HL-60/S4 (cell line): ENCODE data around the gene SOX6.
"Not testable (repeated sequence)": the region's sequence is repeated elsewhere in the genome, so short reads cannot be mapped to it uniquely, and the experiment has no call there.

Experiments
- in situ Hi-C: fragments of 300-500 bp; cut with MboI; formaldehyde crosslinking; loops from 2 replicates; pipeline ENCODE4 v1.14.3; 2022; ENCODE audit warnings: low sequenced_read_pairs

The SOX6 gene

DNA sequence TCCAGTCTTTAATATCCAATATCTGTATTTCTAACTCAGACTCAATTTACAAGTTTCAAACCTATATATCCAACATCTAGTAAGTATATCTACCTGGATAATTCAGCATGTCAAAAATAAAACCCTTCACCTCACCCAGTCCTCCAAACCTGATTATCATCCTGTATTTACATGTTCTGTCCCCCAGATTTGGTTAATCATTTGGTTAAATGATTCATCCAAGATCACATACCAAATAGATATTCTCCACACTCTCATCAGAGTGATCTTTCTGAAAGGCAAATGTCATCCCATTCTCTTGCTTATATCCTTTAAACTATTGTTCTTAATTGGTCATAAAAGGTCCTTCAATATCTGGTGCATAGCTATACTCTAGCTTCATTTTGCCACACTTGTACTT lies 199.0 kb downstream of the SOX6 start:
- in situ Hi-C loops: no loop called here

DNA sequence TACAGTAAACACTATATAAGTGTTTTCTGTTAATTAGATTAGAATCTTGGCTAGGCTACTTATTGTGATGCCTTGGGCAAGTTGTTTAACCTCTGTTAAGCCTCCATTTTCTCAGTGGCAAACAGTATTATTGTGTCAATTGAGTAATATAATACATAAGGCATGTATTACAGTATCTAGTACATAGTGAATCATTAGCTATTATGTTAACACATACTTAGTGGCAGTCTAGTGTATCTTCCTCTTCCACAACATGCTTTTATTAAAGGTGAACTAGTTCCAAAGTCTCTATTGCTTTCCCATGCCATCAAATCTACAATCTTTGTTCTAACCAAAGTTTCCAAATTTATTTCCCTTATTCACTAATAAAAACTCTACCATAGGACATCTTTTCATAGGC lies 200.9 kb downstream of the SOX6 start:
- in situ Hi-C loops: no loop called here

DNA sequence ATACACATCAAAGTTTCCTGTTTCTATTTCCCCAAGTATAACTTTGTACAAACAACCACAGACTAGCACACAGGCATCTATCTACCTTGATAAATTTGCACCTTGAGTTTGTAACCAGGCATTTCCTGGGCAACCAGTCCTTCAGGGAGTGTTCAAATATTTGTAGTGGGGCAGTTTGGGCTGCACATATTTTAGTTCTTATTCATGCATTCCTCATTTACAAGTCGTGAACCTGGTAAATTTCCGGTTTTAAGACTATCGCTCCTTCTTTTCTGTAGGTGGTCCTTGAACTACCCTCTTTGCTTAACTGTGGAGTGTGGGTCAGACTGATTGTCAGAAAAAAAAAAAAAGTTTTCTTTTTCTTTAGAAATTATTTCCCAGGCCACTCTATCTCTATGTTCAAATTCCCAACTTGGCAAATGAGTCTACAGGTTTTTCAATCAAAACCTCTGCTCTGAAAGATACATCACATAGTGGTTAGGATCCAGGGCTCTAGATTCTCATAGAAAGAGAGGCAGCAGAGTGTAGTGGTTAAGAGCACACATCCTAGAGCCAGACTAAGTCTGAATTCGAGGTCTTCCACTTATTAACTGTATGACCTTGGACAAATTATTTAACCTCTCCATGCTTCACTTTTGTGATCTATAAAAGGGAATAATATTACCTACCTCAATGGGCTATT lies 201.5 kb downstream of the SOX6 start:
- in situ Hi-C loops: no loop called here

DNA sequence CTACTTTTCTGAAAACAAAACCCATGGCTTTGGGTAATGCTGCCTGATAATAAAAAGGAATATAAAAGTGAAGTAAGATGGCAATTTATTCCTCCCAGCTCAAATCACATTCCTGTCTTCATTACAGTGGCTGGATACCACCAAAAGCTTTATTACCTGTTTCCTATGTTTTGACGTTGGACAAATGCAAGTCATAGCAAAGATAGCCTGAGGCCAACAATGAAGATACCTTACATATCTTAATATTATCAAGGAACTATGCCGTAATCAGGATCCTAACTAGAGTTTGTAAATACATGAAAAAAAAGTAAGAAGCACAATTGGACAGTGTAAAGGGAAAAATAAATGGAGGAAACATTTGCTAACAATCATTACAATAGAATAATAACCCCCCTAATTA lies 202.4 kb downstream of the SOX6 start:
- in situ Hi-C loops: no loop called here

DNA sequence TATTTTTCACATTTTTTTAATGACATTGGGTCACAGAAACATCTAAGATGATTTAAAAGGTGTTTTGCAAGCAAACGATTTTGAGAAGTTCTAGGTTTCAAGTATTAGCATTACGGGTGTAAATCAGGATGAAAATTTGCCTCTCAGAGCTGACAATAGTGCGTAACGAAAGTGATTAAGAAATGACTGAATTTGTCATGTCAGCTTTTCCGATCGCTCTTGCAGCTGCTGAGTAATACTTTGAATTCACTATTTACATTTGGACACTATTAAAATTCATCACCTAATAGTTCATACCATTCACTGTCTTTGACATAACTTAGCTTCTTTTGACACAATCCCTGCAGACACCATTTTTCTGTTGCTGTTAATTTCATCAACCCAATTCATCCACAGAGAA lies 205.2 kb downstream of the SOX6 start:
- in situ Hi-C loops: no loop called here

DNA sequence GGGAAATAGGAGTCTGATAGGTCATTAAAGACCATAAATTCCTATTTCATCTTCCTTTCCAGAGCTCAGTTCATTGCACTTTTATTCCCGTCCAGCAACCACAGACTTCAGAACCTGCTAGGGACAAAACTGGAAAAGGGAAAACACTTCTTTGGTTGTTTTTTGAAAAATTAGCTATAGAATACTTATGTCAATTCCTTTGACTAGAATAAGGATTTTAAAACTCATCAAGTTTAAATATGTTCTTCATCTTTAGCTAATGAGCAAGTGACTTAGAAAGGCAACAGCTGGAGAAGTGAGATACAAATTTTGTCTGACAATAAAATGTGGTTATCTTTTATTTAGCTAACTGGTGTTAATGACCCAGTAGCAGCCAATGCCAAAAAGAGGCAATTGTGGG lies 206.9 kb downstream of the SOX6 start:
- in situ Hi-C loops: no loop called here

DNA sequence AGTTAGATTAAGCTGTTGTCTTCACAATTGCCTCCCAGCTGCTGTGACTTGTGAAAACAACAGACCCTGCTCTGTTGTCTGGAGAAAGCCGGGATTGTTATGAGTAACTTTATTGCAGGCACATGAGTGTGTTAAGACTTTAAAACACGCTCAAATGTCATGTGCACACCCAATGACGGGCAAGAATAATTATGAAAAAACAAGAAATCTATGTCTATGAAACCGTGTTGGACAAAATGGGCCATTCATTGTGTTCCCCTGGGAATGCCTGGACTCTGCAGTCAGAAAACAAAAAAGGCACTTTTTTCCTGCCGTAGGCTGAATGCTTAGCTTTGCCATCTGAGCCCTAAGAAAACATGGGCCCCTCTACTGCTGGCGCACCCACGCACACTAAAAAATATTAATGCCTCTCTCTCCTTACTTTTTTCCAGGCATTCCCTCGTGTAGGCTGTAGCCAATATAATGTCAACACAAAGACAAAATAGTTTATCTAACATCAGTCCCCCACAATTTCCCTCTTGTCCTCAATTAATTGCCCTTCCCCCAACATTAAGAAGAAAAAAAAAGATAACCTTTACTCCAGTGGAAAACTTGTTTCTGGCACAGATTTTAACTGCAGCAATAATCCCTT lies 207.9 kb downstream of the SOX6 start:
- in situ Hi-C loops: no loop called here

DNA sequence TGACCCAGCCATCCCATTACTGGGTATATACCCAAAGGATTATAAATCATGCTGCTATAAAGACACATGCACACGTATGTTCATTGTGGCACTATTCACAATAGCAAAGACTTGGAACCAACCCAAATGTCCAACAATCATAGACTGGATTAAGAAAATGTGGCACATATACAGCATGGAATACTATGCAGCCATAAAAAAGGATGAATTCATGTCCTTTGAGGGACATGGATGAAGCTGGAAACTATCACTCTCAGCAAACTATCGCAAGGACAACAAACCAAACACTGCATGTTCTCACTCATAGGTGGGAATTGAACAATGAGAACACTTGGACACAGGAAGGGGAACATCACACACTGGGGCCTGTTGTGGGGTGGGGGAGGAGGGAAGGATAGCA lies 209.4 kb downstream of the SOX6 start:
- in situ Hi-C loops: not testable (repeated sequence)

DNA sequence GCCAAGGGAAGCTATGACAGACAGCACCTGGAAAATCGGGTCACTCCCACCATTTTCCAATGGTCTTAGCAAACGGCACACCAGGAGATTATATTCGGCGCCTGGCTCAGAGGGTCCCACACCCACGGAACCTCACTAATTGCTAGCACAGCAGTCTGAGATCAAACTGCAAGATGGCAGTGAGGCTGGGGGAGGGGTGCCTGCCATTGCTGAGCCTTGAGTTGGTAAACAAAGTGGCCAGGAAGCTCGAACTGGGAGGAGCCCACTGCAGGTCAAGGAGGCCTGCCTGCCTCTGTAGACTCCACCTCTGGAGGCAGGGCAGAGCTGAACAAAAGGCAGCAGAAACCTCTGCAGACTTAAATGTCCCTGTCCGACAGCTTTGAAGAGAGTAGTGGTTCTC lies 214.7 kb downstream of the SOX6 start:
- in situ Hi-C loops: not testable (repeated sequence)

DNA sequence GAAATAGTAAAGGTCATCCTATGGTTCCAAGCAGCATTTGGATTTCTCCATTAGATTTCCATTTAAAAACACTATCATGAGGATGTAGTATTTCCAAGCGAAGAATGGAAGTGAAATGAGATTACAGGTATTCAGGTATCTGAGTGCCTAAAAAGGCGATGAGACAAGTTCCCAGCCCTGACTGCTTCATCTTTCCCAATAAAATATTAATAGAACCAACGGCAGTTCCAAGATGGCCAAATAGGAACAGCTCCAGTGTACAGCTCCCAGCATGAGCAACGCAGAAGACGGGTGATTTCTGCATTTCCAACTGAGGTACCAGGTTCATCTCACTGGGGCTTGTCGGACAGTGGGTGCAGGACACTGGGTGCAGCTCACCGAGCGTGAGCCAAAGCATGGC lies 215.2 kb downstream of the SOX6 start:
- in situ Hi-C loops: not testable (repeated sequence)

DNA sequence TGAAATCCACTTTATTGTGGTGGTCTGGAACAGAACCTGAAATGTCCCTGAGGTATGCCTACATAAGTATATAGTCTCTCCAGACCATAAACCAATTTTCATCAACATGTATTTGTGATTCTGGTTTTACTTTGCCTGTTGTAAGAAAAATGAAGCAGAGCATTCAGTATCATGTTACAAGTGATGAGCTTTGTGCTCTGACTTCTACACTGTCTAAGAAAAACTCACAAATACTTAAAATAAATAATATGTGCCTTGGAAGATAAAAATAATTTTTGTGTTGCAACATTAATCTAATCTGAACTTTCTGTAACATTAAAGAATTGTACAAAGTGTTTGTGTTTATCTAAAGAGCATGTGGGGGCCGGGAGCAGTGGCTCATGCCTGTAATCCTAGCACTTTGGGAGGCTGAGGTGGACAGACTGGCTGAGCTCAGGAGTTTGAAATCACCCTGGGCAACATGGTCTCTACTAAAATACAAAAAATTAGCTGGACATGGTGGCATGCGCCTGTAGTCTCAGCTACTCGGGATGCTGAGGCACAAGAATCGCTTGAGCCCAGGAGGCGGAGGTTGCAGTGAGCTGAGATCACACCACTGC lies 219.5 kb downstream of the SOX6 start:
- in situ Hi-C loops: no loop called here

DNA sequence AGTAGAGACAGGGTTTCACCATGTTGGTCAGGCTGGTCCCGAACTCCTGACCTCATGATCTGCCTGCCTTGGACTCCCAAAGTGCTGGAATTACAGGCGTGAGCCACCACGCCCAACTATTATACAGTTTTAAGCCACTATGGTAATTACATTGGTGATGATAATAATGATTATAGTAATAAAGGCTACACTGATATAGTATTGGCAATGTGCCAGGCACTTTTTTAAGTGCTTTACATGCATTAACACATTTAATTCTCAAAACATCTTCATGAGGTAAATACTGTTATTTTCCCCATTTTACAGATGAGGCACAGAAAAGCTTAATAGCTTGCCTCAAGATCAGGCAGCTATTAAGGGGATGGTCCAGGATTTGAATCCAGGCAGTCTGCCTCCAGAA lies 222.5 kb downstream of the SOX6 start:
- in situ Hi-C loops: no loop called here

DNA sequence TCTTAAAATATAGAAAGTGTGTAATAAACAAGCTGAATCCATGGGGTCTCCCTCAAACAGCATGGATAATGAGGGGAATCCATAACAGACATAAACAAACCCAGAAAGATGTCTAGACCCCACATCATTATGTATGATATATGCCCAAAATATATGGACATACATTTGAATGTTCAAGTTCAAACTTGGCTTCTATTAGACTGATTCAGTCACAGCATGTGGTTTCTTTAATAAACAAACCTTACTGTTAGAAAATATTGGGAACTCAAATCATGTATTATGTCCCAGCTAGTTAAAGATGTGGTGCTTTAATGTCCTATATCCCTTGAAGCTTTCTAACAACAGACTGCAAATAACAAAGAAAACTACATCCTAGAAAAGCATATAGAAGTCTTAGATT lies 228.6 kb downstream of the SOX6 start:
- in situ Hi-C loops: no loop called here

DNA sequence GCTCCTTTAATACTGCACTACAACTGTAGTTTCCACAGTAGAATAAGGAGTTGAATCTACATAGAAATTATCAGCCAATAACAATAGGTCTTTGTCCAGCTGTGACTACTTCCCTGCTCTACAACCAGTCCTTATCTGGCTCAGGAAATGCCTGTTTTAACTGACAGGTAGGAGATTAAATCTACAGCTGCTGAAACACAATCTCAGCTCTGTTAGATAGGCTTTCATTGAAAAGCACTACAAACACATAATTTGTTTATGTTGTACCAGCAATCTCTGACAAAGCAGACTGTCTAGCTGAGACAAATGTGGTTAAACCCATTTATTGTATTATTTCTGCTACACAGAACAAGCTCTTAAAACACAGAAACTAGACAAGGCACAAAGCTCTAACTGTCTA lies 230.0 kb downstream of the SOX6 start:
- in situ Hi-C loops: no loop called here

DNA sequence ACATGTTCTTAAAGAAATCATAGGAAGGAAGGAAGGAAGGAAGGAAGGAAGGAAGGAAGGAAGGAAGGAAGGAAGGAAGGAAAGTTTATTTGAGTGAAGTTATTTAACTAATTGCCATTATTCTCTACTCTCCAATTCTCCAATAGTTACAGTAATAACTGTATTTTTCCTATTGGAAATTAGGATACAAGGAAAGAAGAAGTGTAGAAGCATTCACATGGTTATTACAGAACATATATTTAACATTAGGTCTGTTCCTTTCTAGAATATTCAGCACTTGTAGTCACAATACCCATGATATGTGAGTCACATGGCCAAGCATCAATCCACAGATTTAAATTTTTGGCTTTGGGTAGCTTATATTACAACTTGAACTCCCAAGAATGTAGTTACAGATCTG lies 230.6 kb downstream of the SOX6 start:
- in situ Hi-C loops: no loop called here

DNA sequence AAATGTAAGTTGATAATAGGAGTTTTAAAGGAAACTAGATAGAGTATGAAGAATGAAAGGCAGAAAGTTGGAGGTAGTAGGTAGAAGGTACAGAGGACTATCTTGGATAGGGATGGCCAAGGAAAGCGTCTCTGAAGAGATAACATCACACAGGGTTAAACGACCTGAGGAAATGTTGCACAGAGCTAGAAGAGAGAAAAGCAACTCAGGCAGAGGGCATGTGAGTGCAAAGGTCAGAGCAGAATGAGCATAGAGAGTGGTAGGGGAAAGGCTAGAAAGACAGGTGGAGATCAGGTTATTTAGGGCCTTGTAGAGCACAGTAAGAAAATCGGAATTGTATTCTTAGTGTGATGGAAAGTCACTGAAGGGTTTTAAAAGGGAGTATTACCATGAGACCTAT lies 232.0 kb downstream of the SOX6 start:
- in situ Hi-C loops: no loop called here

DNA sequence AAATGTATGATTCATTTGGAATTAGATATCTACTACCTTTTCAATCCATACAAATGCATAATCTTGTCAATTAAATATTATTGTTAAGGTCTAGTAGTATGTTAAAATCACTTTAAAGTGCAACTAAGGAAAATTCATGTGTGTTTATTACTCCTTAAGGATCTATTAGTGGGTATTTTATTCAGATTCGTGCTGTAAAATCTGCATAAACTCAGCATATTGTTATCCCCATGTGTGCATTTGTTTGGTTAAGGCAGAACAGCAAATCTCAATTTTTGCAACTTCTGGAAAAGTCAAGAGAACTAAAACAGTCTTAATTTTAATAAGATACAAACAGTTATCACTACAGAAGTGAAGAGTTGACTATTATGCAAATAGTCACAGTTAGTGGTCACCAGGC lies 234.5 kb downstream of the SOX6 start:
- in situ Hi-C loops: no loop called here

DNA sequence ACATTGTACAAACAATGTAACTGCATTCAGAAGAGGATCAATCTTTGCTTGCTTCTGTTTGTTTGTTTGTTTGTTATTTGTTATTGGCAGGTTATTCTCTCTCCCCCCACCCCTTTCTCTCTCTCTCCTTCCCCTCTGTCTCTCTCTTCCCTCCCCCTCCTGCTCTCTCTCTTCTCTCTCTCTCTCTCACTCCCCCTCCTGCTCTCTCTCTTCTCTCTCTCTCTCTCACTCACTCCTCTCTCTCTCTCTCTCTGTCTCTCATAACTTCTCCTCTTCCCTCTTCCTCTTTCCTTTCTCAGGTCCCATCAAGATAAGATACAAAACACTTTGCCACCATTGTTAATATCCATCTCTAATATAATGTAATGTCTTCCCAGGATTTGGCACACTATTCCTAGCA lies 236.3 kb downstream of the SOX6 start:
- in situ Hi-C loops: no loop called here

DNA sequence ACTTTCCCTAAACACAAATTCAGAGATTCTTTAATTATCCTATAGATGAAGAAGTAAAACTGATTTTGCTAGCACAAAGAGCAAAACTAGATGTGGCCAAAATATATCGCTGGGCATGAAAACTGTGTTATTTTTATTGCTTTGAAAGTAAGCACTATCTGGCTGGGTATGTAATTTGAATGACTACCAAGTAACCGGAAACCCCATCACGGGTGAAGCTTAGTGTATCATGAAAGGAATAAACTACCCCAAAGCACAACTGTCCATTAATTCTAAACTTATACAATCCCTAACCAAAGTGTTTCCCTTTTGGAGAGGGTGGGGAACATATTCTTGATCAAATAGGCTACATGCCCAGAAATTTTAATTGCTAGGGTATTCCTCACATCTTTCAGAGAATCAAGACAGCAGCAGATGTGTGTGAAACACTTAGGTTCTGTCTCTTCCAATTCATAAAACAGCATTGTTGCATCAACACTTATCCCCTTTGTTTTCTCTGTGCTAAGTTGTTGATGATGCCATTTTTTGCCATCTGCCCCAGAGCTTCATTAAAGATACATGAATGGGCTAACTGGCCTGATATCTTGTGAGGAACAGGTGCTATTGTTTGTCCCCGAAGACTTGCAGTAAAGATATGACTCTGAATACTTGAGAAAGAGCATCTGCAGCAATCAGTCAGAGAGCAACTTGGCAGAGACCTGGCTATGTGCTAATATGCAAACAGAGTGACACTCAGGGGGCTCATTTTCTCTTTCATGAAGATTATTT lies 238.2 kb downstream of the SOX6 start:
- in situ Hi-C loops: no loop called here

DNA sequence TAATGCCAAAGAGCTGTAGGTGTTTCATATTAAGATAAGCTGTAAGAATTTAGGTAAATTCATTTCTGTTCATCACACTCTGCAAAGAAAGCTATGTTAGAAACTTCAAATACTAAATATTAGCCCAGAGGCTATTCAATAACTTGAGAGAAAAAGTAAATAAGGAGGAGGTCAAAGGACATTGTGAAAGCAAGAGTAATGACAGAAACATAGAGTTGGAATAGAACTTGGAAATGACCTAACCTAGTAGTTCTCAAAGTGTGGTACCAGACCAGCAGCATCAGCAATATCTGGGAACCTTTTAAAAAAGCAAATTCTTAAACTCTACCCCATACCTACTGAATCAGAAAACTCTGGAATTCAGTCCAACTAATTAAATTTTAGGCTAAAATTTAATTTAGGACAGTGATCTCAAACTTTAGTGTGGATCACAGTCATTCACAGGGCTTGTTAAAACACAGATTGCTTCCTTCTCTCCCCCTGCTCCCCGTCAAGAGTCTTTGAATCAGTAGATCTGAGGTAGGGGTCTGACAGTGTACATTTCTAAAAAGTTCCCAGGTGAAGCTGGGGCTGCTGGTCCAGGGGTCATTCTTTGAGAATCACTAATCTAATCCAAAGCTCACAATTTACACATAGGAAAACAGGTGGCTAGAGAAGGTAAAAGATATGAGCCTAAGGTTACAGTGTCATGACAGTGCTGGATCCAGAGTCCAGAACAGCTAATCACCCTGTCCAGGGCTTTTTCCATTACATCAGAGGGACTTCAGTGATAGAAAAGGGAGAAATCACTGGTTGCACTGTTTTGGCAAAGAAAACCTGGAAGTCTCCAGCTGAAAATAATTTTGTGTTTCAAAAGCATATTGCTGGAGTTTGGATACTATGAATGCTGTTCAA lies 241.1 kb downstream of the SOX6 start:
- in situ Hi-C loops: no loop called here

DNA sequence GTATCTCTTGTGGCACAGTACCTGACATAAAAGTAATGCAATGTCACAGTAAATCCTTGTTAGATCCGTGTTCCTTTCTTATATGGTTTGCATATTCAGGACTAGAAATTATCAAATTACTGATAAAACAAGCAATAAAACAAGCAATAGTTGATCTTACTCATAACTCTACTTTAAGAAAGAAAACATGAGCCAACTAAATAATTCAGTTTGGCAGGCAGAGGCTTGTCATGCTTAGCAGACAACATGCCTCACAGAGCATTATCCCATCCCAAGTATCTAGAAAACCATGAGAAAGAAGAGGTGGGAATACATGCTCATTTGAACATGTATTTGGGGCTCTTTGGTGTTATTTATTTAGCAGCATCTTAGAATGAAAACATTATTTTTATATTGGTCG lies 241.9 kb downstream of the SOX6 start:
- in situ Hi-C loops: no loop called here
